H1 (cell line): ENCODE measurements around the gene EPSTI1. TPM values are rescaled to one million over a fixed set of nuclear protein-coding genes. Genes with fewer than 3 reads are reported as not detected.

ENCODE experiments used
- ATF2 ChIP-seq: IDR thresholded peaks from 2 replicates; pipeline ENCODE4 v1.6.1; 2012; ENCODE audit warnings: low read length, inconsistent platforms
- CHD1 ChIP-seq: IDR thresholded peaks from 2 replicates; pipeline ENCODE4 v1.6.1; 2012; ENCODE audit warnings: low read depth, low read length, improper control_type of control experiment
- CTBP2 ChIP-seq: IDR thresholded peaks from 2 replicates; pipeline ENCODE4 v1.7.0; 2011; ENCODE audit warnings: borderline replicate concordance, mild to moderate bottlenecking, moderate library complexity, mixed read lengths, low read length; ENCODE audit not compliant: insufficient read depth, insufficient read length
- polyA plus RNA-seq, 7 experiments: library from polyadenylated mRNA; depleted of rRNA in 3 of 7; stranded (reverse) in 5 of 7; unstranded in 2 of 7; fragments of >200 nt in 5 of 7; fragments of 200-250 nt in 2 of 7; gene quantifications; 1 replicate in 5 of 7; 2 replicates in 1 of 7; 4 replicates in 1 of 7; pipeline versions ENCODE4 v1.2.1 to v1.2.3, GENCODE V29; 2011 to 2013; ENCODE audit warnings: missing spikeins in 2 of 7, mixed read lengths in 2 of 7
- total RNA-seq: library from RNA; stranded (reverse); fragmentation: NEBNext Ultra II Directional; extraction: Animal tissue kit (Norgen Biotek cat#: 25700); gene quantifications from 2 replicates; pipeline ENCODE4 v1.2.1, GENCODE V29; 2021

Gene EPSTI1
- total and polyA plus RNA-seq, 2 of the 8 experiments (the other 6 are each of a cell fraction or from before 2014, with no cell fraction given): 0.23 to 0.37 TPM

GRCh38 chr13:42878721-42879120, 113.3 kb downstream of the EPSTI1 start (continued):
- TF ChIP-seq ATF2: no peak
- no peak for TF ChIP-seq CHD1
- no peak for TF ChIP-seq CTBP2
